ENCODE data around the gene WNT5A.
A peak's percentile ranks its signal among the peaks of the same experiment; 100 is the strongest.
"Not testable (repeated sequence)": the region's sequence is repeated elsewhere in the genome, so short reads cannot be mapped to it uniquely, and the experiment has no call there.

Gene WNT5A

GRCh38 chr3:55505102-55505501, 18.0 kb upstream of the WNT5A start:
- DNase-seq, result not testable (repeated sequence)

- no peak for DNase-seq
These were observed 14.8 kb upstream of the WNT5A start for GRCh38 chr3:55501905-55502304.

GRCh38 chr3:55500555-55501330, 13.6 kb upstream of the WNT5A start:
- DNase-seq, result peak; percentile 62

GRCh38 chr3:55498520-55498919, 11.4 kb upstream of the WNT5A start:
- no peak for DNase-seq

GRCh38 chr3:55497250-55497649, 10.1 kb upstream of the WNT5A start:
- DNase-seq, result no peak

GRCh38 chr3:55494976-55495375, 7.9 kb upstream of the WNT5A start:
- DNase-seq, result no peak

GRCh38 chr3:55492976-55493375, 5.9 kb upstream of the WNT5A start:
- no peak for DNase-seq

- DNase-seq, result peak; percentile 99
These were observed 4.2 kb upstream of the WNT5A start for GRCh38 chr3:55491296-55491816.

GRCh38 chr3:55490276-55490913, 3.3 kb upstream of the WNT5A start:
- DNase-seq, result no peak

- no peak for DNase-seq
These were observed 2.7 kb upstream of the WNT5A start for GRCh38 chr3:55489798-55490132.

GRCh38 chr3:55488398-55489055, 1.4 kb upstream of the WNT5A start:
- DNase-seq, result peak; percentile 90

GRCh38 chr3:55487381-55488241, 505 bp upstream of the WNT5A start:
- peak; percentile 80 for DNase-seq

GRCh38 chr3:55486101-55486856, 827 bp downstream of the WNT5A start:
- DNase-seq, result peak; percentile 89

- peak; percentile 91 for DNase-seq
These were observed 2.0 kb downstream of the WNT5A start for GRCh38 chr3:55484801-55485791.

GRCh38 chr3:55484191-55484689, 2.9 kb downstream of the WNT5A start:
- DNase-seq, result peak; percentile 52

- DNase-seq, result peak; percentile 47
These were observed 3.7 kb downstream of the WNT5A start for GRCh38 chr3:55483196-55484095.

GRCh38 chr3:55482496-55483195, 4.5 kb downstream of the WNT5A start:
- peak; percentile 81 for DNase-seq

- peak; percentile 67 for DNase-seq
These were observed 5.2 kb downstream of the WNT5A start for GRCh38 chr3:55481744-55482495.

Data from fibroblast of skin of right quadriceps (primary cell).